Stimulated activated CD4-positive, alpha-beta T cell treated with anti-CD3 and anti-CD28 coated beads, Interleukin-12 subunit alpha, Interleukin-12 subunit beta, amount 100 ng/mL, for 4 hours (primary cell): ENCODE measurements around the gene CUX1.
"Not testable (repeated sequence)": the region's sequence is repeated elsewhere in the genome, so short reads cannot be mapped to it uniquely, and the experiment has no call there.

ENCODE experiments used
- DNase-seq: peaks from one replicate; pipeline ENCODE4 v3.0.0-alpha.2; 2020

The CUX1 gene

DNA sequence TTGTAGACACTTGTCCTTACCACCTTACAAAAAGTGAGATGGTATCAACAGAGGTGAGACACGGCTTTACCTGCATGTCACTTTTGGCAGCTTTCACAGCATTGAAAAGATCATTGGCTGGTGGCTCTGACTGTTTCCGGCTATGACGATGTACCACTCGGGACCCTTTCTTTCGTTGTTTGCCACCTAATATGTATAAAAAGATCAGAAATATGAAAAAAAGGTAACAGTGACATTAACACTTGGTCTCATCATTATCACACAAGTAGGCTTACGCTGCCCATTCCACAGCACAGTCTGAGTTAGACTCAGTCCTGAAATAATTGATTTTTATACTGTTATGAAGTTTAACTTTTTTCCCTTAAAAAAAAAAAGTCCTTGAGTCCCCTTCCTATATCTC, 509.8 kb downstream of the CUX1 start:
- DNase-seq: not testable (repeated sequence)

DNA sequence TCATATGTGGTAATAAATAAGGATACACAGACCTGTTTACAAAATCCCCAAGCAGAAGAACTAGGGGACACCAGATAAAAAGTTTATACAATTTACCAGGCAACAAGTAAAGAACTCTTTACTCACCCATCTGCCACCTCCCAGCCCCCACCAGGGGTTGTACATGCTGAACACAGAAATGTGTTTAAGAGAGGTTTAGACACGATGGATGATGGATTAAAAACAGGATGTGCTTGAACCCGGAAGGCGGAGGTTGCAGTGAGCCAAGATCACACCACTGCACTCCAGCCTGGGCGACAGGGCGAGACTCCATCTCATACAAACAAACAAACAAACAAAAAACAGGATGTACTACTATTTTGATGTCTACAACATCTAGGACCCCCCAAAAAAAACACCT, 511.4 kb downstream of the CUX1 start:
- not testable (repeated sequence) for DNase-seq

DNA sequence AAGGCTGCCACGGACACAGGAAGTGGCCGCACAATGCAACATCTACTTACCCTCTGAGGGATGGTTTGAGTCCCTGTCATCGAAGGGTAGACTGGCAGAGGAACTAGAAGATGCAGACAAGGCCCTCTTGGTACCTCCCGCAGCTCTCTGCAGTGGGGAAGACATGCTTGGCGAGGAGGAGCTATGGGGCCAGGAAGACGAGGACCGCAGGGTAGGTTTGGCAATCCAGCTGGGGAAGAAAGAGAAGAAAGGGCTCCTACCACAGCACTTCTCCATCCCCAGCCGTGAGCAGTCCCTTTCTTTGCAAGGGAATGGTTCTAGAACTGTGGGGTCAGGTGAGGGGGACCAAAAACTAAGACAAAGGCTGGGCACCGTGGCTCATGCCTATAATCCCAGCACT, 511.9 kb downstream of the CUX1 start:
- not testable (repeated sequence) for DNase-seq

DNA sequence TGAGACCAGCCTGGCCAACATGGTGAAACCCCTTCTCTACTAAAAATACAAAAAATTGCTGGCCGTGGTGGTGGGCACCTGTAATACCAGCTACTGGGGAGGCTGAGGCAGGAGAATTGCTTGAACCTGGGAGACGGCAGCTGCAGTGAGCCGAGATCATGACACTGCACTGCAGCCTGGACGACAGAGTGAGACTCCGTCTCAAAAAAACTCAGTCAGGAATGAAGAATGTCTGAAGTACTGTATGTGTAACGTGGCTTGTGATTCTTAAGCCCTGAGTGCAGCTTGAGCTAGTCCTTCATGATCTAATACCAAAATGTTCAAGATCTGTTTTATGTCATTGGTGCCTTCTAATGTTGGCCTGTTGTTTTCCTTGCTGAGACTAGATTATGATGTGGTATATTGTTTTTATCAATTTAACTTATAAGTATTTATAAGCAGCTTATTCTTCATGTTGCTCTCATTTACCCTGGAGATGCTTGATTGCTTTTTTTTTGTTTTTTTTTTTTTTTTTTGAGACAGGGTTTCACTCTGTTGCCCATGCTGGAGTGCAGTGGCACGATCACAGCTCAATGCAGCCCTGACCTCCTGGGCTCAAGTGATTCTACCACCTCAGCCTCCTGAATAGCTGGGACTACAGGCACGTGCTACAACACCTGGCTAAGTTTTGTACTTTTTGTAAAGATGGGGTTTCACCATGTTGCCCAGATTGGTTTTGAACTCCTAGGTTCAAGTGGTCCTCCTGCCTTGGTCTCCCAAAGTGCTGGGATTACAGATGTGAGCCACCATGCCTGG, 513.4 kb downstream of the CUX1 start:
- not testable (repeated sequence) for DNase-seq
